HL-60/S4 treated with retinoic acid at 250 ng/mL for 4 days and 3 days (cell line): Measurements from ENCODE around the gene SNAP23.

Source experiments
- in situ Hi-C: fragments of 300-500 bp; cut with MboI; formaldehyde crosslinking; loops from 2 replicates; pipeline ENCODE4 v1.7.0; 2022; ENCODE audit warnings: low sequenced_read_pairs

SNAP23 gene

GRCh38 chr15:42495361-42496212, at the start of gene SNAP23:
Gene SNAP23 (plus strand): TSS chr15:42495634. CDS start chr15:42511847, 16,213 bp downstream.
- in situ Hi-C loops, result no loop called here

GRCh38 chr15:42447599-42447998, 47.8 kb upstream of the SNAP23 start:
- in situ Hi-C loops, result no loop called here

- in situ Hi-C loops, result no loop called here
These were observed 47.2 kb upstream of the SNAP23 start for GRCh38 chr15:42448281-42448680.

GRCh38 chr15:42449770-42450424, 45.5 kb upstream of the SNAP23 start:
- in situ Hi-C loops, result no loop called here

- in situ Hi-C loops, result no loop called here
These were observed 45.0 kb upstream of the SNAP23 start for GRCh38 chr15:42450425-42450790.

GRCh38 chr15:42453826-42454225, 41.6 kb upstream of the SNAP23 start:
- in situ Hi-C loops, result no loop called here

- in situ Hi-C loops, result no loop called here
These were observed 38.9 kb upstream of the SNAP23 start for GRCh38 chr15:42456531-42456930.

- in situ Hi-C loops, result no loop called here
These were observed 38.5 kb upstream of the SNAP23 start for GRCh38 chr15:42456971-42457370.

- in situ Hi-C loops, result no loop called here
These were observed 37.7 kb upstream of the SNAP23 start for GRCh38 chr15:42457445-42458442.

GRCh38 chr15:42461261-42461660, 34.2 kb upstream of the SNAP23 start:
- in situ Hi-C loops, result no loop called here

- in situ Hi-C loops, result no loop called here
These were observed 29.7 kb upstream of the SNAP23 start for GRCh38 chr15:42465520-42466259.

- in situ Hi-C loops, result no loop called here
These were observed 24.4 kb upstream of the SNAP23 start for GRCh38 chr15:42471002-42471401.

- in situ Hi-C loops, result no loop called here
These were observed 20.6 kb upstream of the SNAP23 start for GRCh38 chr15:42474827-42475226.

- in situ Hi-C loops, result no loop called here
These were observed 12.7 kb upstream of the SNAP23 start for GRCh38 chr15:42482701-42483100.

GRCh38 chr15:42483677-42484076, 11.8 kb upstream of the SNAP23 start:
- in situ Hi-C loops, result no loop called here

- in situ Hi-C loops, result no loop called here
These were observed 5.2 kb upstream of the SNAP23 start for GRCh38 chr15:42490291-42490670.

GRCh38 chr15:42490671-42491538, 4.5 kb upstream of the SNAP23 start, which contains the start of gene ZNF106:
Gene ZNF106 (minus strand): TSS chr15:42491141. CDS start chr15:42472289, 18,852 bp downstream.
- in situ Hi-C loops, result no loop called here

GRCh38 chr15:42491539-42492225, 3.8 kb upstream of the SNAP23 start:
- in situ Hi-C loops, result no loop called here

GRCh38 chr15:42493679-42494078, 1.8 kb upstream of the SNAP23 start:
- in situ Hi-C loops, result no loop called here
